CD4-positive, alpha-beta T cell treated with Interleukin-6 for 4 hours (primary cell): Measurements from ENCODE around the gene PLEKHS1.
"Not testable (repeated sequence)": the region's sequence is repeated elsewhere in the genome, so short reads cannot be mapped to it uniquely, and the experiment has no call there.

Experiments
- DNase-seq: peaks from one replicate; pipeline ENCODE4 v3.0.0-alpha.2; 2020; ENCODE audit warnings: mixed read lengths

The PLEKHS1 gene

GRCh38 chr10:113801569-113801968 is 50.1 kb downstream of the PLEKHS1 start:
- DNase-seq: no peak

- no peak for DNase-seq
Observed at GRCh38 chr10:113802997-113803396, 51.5 kb downstream of the PLEKHS1 start.

GRCh38 chr10:113806503-113806902 is 55.0 kb downstream of the PLEKHS1 start:
- no peak for DNase-seq

GRCh38 chr10:113808168-113808567 is 56.7 kb downstream of the PLEKHS1 start:
- no peak for DNase-seq

GRCh38 chr10:113814700-113815099 is 63.2 kb downstream of the PLEKHS1 start:
- not testable (repeated sequence) for DNase-seq

GRCh38 chr10:113819989-113820388 is 68.5 kb downstream of the PLEKHS1 start:
- DNase-seq: no peak

GRCh38 chr10:113820507-113820906 is 69.0 kb downstream of the PLEKHS1 start:
- DNase-seq: no peak

GRCh38 chr10:113821306-113821705 is 69.8 kb downstream of the PLEKHS1 start:
- DNase-seq: not testable (repeated sequence)

GRCh38 chr10:113822174-113822573 is 70.7 kb downstream of the PLEKHS1 start:
- no peak for DNase-seq

GRCh38 chr10:113823389-113823788 is 71.9 kb downstream of the PLEKHS1 start:
- DNase-seq: no peak

- no peak for DNase-seq
Observed at GRCh38 chr10:113825791-113826190, 74.3 kb downstream of the PLEKHS1 start.

- not testable (repeated sequence) for DNase-seq
Observed at GRCh38 chr10:113828567-113828966, 77.1 kb downstream of the PLEKHS1 start.
